ENCODE results near the gene IGSF22. TPM values are rescaled to one million over a fixed set of nuclear protein-coding genes. Genes with fewer than 3 reads are reported as not detected.
A peak's percentile ranks its signal among the peaks of the same experiment; 100 is the strongest.
"Not testable (repeated sequence)": the region's sequence is repeated elsewhere in the genome, so short reads cannot be mapped to it uniquely, and the experiment has no call there.

IGSF22 gene
- total and polyA plus RNA-seq, 8 donors = 0.52 to 2.1 (median 1.2) TPM

GRCh38 chr11:18676803-18677202 is 49.2 kb downstream of the IGSF22 start:
- Histone ChIP-seq H3K36me3 (no peaks in the 10 kb centered on the region), H3K4me1 (no peaks in the 10 kb centered on the region), H3K27me3 (no peaks in the 10 kb centered on the region), H3K27ac (no peak overlapping the region), H3K9me3 (no peaks in the 10 kb centered on the region), H3K4me3 (no peak overlapping the region)
- DNase-seq = no peak
- no peak for TF ChIP-seq CTCF (IDR thresholded peaks at IDR 0.05)
- intact Hi-C loops (cut with DNase I) = no loop called here
- ATAC-seq = no peak

GRCh38 chr11:18672209-18672608 is 53.8 kb downstream of the IGSF22 start:
- H3K27ac ChIP-seq; H3K27me3 ChIP-seq; DNase-seq; intact Hi-C loops (cut with DNase I); H3K36me3 ChIP-seq; H3K4me1 ChIP-seq; H3K9me3 ChIP-seq; H3K4me3 ChIP-seq: not testable (repeated sequence)
- ATAC-seq = peak; percentile 64

- DNase-seq = no peak
- H3K4me1 ChIP-seq = peaks cover 0 to 5% of the 10 kb centered on the region in 2 donors
- H3K4me3 ChIP-seq = no peak overlapping the region
- H3K27ac ChIP-seq = no peak overlapping the region
- H3K9me3 ChIP-seq = no peaks in the 10 kb centered on the region
- TF ChIP-seq CTCF (IDR thresholded peaks at IDR 0.05) = no peak
- no peaks in the 10 kb centered on the region for H3K27me3 ChIP-seq
- no peaks in the 10 kb centered on the region for H3K36me3 ChIP-seq
- intact Hi-C loops (cut with DNase I) = no loop called here
- no peak for ATAC-seq
Observed at GRCh38 chr11:18671246-18671645, 54.7 kb downstream of the IGSF22 start.

- no peak for ATAC-seq
- no peak for DNase-seq
Observed at GRCh38 chr11:18669711-18670110, 56.3 kb downstream of the IGSF22 start.

GRCh38 chr11:18669219-18669596 is 56.8 kb downstream of the IGSF22 start:
- H3K27ac ChIP-seq = no peak overlapping the region
- TF ChIP-seq CTCF (IDR thresholded peaks at IDR 0.05) = no peak
- intact Hi-C loops (cut with DNase I) = no loop called here
- H3K36me3 ChIP-seq = no peaks in the 10 kb centered on the region
- no peak for ATAC-seq
- no peak for DNase-seq
- no peak overlapping the region for H3K4me3 ChIP-seq
- peaks cover 0 to 5% of the 10 kb centered on the region in 2 donors for H3K4me1 ChIP-seq
- no peaks in the 10 kb centered on the region for H3K9me3 ChIP-seq
- H3K27me3 ChIP-seq = no peaks in the 10 kb centered on the region

More at GRCh38 chr11:18669711-18670110, 56.3 kb downstream of the IGSF22 start:
- no peak for TF ChIP-seq CTCF (IDR thresholded peaks at IDR 0.05)
- H3K4me1 ChIP-seq = peaks cover 0 to 5% of the 10 kb centered on the region in 2 donors
- no peaks in the 10 kb centered on the region for H3K9me3 ChIP-seq
- intact Hi-C loops (cut with DNase I) = no loop called here
- no peak overlapping the region for H3K4me3 ChIP-seq
- no peaks in the 10 kb centered on the region for H3K27me3 ChIP-seq
- no peak overlapping the region for H3K27ac ChIP-seq
- no peaks in the 10 kb centered on the region for H3K36me3 ChIP-seq

GRCh38 chr11:18668131-18668530 is 57.9 kb downstream of the IGSF22 start:
- DNase-seq (no peak), ATAC-seq (no peak)
- Histone ChIP-seq H3K36me3 (no peaks in the 10 kb centered on the region), H3K27me3 (no peaks in the 10 kb centered on the region), H3K9me3 (no peaks in the 10 kb centered on the region), H3K4me1 (peaks cover 0 to 5% of the 10 kb centered on the region in 2 donors), H3K27ac (no peak overlapping the region), H3K4me3 (no peak overlapping the region)
- no peak for TF ChIP-seq CTCF (IDR thresholded peaks at IDR 0.05)
- intact Hi-C loops (cut with DNase I) = no loop called here

- H3K27ac ChIP-seq; H3K27me3 ChIP-seq; H3K4me1 ChIP-seq; H3K36me3 ChIP-seq; H3K4me3 ChIP-seq; DNase-seq; H3K9me3 ChIP-seq; ATAC-seq; intact Hi-C loops (cut with DNase I): not testable (repeated sequence)
Observed at GRCh38 chr11:18665353-18665872, 60.6 kb downstream of the IGSF22 start.

Measured in left lung (tissue), 10 donors.